SK-N-MC (cell line): ENCODE measurements around the gene HS6ST1.

ENCODE experiments used
- EZH2 ChIP-seq: fragments of 200-600 bp; sonication (generic); IDR thresholded peaks from one replicate; pipeline ENCODE4 v1.6.1; 2017; ENCODE audit warnings: antibody characterized with exemption
- POLR2AphosphoS5 ChIP-seq: IDR thresholded peaks from 2 replicates; pipeline ENCODE4 v1.6.1; 2012; ENCODE audit warnings: mild to moderate bottlenecking, low read depth, low read length, borderline replicate concordance

- TF ChIP-seq EZH2: no peak
- no peak for TF ChIP-seq POLR2AphosphoS5
Measured at GRCh38 chr2:128308284-128308731, 10.4 kb downstream of the HS6ST1 start.
